GM19395 (cell line): ENCODE results near the gene SLC35G4.
"Not testable (repeated sequence)": the region's sequence is repeated elsewhere in the genome, so short reads cannot be mapped to it uniquely, and the experiment has no call there.

Source experiments
- ATAC-seq: cut with Tn5 transposase; IDR thresholded peaks from one replicate; pipeline ENCODE4 v1.9.1; 2021; ENCODE audit warnings: mild to moderate bottlenecking, moderate library complexity; ENCODE audit not compliant: unreplicated experiment

The SLC35G4 gene

DNA sequence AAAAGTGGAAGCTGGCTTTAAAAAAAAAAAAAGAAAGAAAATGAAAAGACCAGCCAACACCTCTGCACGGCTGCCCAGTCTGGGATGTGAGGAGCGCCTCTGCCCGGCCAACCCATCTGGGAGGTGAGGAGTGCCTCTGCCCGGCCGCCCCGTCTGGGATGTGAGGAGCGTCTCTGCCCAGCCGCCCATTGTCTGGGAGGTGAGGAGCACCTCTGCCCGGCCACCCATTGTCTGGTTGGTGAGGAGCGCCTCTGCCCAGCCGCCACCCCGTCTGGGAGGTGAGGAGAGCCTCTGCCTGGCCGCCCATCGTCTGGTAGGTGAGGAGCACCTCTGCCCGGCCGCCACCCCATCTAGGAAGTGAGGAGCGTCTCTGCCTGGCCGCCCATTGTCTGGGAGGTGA is 3.7 kb downstream of the SLC35G4 start:
- not testable (repeated sequence) for ATAC-seq

DNA sequence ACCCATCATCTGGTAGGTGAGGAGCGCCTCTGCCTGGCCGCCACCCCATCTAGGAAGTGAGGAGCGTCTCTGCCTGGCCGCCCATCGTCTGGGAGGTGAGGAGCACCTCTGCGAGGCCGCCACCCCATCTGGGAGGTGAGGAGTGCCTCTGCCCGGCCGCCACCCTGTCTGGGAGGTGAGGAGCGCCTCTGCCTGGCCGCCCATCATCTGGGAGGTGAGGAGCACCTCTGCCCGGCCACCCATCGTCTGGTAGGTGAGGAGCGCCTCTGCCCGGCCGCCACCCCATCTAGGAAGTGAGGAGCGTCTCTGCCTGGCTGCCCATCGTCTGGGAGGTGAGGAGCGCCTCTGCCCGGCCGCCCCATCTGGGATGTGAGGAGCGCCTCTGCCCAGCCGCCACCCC is 4.2 kb downstream of the SLC35G4 start:
- ATAC-seq: not testable (repeated sequence)

- ATAC-seq: not testable (repeated sequence)
These were observed 4.6 kb downstream of the SLC35G4 start for GRCh38 chr18:11614042-11614441.

DNA sequence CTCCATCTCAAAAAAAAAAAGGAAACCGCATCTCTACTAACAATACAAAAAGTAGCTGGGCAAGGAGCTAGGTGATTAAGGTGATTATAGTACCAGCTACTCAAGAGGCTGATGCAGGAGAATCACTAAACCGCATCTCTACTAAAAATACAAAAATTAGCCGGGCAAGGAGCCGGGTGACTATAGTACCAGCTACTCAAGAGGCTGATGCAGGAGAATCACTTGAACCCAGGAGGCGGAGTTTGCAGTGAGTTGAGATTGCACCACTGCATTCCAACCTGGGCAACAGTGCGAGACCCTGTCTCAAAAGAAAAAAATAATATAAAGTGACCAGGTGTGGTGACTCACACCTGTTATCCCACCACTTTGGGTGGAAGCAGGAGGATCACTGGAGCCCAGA is 5.6 kb downstream of the SLC35G4 start:
- ATAC-seq: not testable (repeated sequence)

- not testable (repeated sequence) for ATAC-seq
These were observed 37.9 kb downstream of the SLC35G4 start for GRCh38 chr18:11647310-11647709.

GRCh38 chr18:11647804-11648203 is 38.4 kb downstream of the SLC35G4 start:
- not testable (repeated sequence) for ATAC-seq

DNA sequence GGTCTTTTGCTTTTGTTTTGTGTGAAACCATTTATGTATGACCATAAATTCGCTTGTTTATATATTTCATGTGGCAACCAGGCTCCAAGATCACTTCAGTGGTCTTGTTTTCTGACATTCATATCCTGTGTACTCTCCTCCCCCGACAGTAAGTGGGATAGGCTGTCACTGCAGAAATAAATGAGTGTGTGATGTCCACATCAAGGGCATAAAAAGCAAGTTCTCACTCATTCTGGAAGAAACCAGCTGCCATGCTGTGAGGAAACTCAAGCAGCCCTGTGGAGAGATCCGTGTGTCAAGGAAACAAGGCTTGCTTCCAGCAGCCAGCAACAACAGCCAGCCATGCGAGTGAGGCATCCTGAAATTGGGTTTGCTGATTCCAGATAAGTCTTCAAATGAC is 40.4 kb downstream of the SLC35G4 start:
- ATAC-seq: no peak

- ATAC-seq: no peak
These were observed 42.5 kb downstream of the SLC35G4 start for GRCh38 chr18:11651899-11652298.

GRCh38 chr18:11653521-11653920 is 44.1 kb downstream of the SLC35G4 start:
- no peak for ATAC-seq

- no peak for ATAC-seq
These were observed 45.6 kb downstream of the SLC35G4 start for GRCh38 chr18:11654736-11655605.

DNA sequence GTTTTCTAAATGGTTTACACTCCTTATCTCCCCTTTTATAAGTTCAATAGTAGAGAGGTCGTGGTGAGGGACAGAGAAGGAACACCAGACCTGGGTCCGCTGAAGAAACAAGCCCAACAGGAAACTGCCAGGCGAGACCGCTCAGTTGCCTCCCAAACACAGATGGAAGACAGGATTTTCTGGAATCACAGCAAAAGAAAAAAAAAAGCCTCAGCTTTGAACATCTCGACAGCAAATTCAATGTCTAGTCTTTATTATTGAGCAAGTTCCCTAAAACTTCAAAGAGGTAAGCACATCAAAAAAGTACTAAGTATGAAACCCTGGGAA is 46.2 kb downstream of the SLC35G4 start:
- no peak for ATAC-seq

- ATAC-seq: no peak
These were observed 47.8 kb downstream of the SLC35G4 start for GRCh38 chr18:11657152-11657551.

- ATAC-seq: no peak
These were observed 48.2 kb downstream of the SLC35G4 start for GRCh38 chr18:11657554-11657953.

DNA sequence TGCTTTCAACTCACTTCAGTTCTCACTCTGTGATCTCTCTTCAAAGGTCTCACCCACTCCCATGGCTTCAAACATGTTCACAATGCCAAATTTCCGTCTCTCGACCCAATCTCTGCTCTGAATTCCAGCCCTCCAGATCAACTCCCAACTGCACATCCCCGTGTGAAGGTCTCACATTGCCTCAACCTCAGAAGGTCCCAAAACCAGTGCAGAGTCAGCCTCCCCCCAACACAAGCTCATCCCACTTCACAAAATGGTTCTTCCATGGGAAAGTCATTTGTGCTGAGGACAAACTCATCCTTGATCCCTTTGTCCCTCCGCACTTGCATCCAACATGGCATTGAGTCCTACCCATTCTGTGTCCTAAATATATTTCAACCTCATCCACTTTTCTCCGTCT is 48.6 kb downstream of the SLC35G4 start:
- no peak for ATAC-seq

- no peak for ATAC-seq
These were observed 49.6 kb downstream of the SLC35G4 start for GRCh38 chr18:11658989-11659388.
